HepG2 (cell line): ENCODE results near the gene AMOTL2. TPM values are rescaled to one million over a fixed set of nuclear protein-coding genes. Genes with fewer than 3 reads are reported as not detected.

Experiments
- DR1 ChIP-seq: sonication (generic); formaldehyde crosslinking; IDR thresholded peaks from 2 replicates; pipeline ENCODE4 v1.8.0; 2021; ENCODE audit warnings: mild to moderate bottlenecking, missing genetic modification reagents, inconsistent platforms
- ESRRA ChIP-seq: sonication (generic); formaldehyde crosslinking; IDR thresholded peaks from 2 replicates; pipeline ENCODE4 v1.5.1; 2020; ENCODE audit warnings: mild to moderate bottlenecking, low read depth, missing genetic modification reagents
- GZF1 ChIP-seq: sonication (generic); formaldehyde crosslinking; IDR thresholded peaks from 2 replicates; pipeline ENCODE4 v1.5.1; 2020; ENCODE audit warnings: mild to moderate bottlenecking, missing genetic modification reagents
- HNRNPK ChIP-seq: fragments of 200-400 bp; formaldehyde crosslinking; IDR thresholded peaks from 2 replicates; pipeline ENCODE4 v1.6.1; 2018; ENCODE audit warnings: low read length, low read depth, moderate library complexity, mild to moderate bottlenecking; ENCODE audit not compliant: poor library complexity, severe bottlenecking
- KAT2B ChIP-seq: fragments of 150-350 bp; IDR thresholded peaks from 2 replicates; pipeline ENCODE4 v1.6.1; 2014; ENCODE audit warnings: low read depth, low read length, borderline replicate concordance
- MYNN ChIP-seq: sonication (generic); formaldehyde crosslinking; IDR thresholded peaks from 2 replicates; pipeline ENCODE4 v1.4.0; 2020; ENCODE audit warnings: mild to moderate bottlenecking, low read depth, missing genetic modification reagents
- NFRKB ChIP-seq: fragments of 450-650 bp; IDR thresholded peaks from 2 replicates; pipeline ENCODE4 v1.6.1; 2017
- NR2F6 ChIP-seq, 2 experiments: IDR thresholded peaks; 2 replicates each; pipeline ENCODE4 v1.6.1; 2016; ENCODE audit warnings: antibody characterized with exemption in 1 of 2, mild to moderate bottlenecking in 1 of 2
- PLRG1 ChIP-seq: fragments of 450-650 bp; conservative IDR thresholded peaks from 2 replicates; pipeline ENCODE4 v1.6.1; 2016
- PTBP1 ChIP-seq: fragments of 200-400 bp; formaldehyde crosslinking; IDR thresholded peaks from 2 replicates; pipeline ENCODE4 v1.6.1; 2018; ENCODE audit warnings: low read length, low read depth; ENCODE audit not compliant: poor library complexity, severe bottlenecking
- TBP ChIP-seq: sonication (generic); formaldehyde crosslinking; IDR thresholded peaks from 2 replicates; pipeline ENCODE4 v1.5.0; 2020; ENCODE audit warnings: missing genetic modification reagents
- TOPORS ChIP-seq: sonication (generic); formaldehyde crosslinking; IDR thresholded peaks from 2 replicates; pipeline ENCODE4 v1.8.0; 2023; ENCODE audit warnings: mild to moderate bottlenecking, missing genetic modification reagents
- ZFP36 ChIP-seq: fragments of 150-350 bp; IDR thresholded peaks from 2 replicates; pipeline ENCODE4 v1.6.1; 2018; ENCODE audit warnings: borderline replicate concordance, low read length, low read depth; ENCODE audit not compliant: partially characterized antibody
- ZKSCAN5 ChIP-seq: sonication (generic); formaldehyde crosslinking; IDR thresholded peaks from 2 replicates; pipeline ENCODE4 v1.5.1; 2020; ENCODE audit warnings: mild to moderate bottlenecking, missing genetic modification reagents
- ZNF552 ChIP-seq: sonication (generic); formaldehyde crosslinking; IDR thresholded peaks from 2 replicates; pipeline ENCODE4 v1.9.0; 2022; ENCODE audit warnings: missing genetic modification reagents, mild to moderate bottlenecking, borderline replicate concordance
- ZNF672 ChIP-seq: sonication (generic); formaldehyde crosslinking; IDR thresholded peaks from 2 replicates; pipeline ENCODE4 v1.8.1; 2022; ENCODE audit warnings: missing genetic modification reagents
- ZNF761 ChIP-seq: sonication (generic); formaldehyde crosslinking; conservative IDR thresholded peaks from 2 replicates; pipeline ENCODE4 v1.4.0; 2020; ENCODE audit warnings: mild to moderate bottlenecking, missing genetic modification reagents
- polyA plus RNA-seq, 8 experiments: library from polyadenylated mRNA; depleted of rRNA in 3 of 8; stranded (reverse) in 7 of 8; unstranded in 1 of 8; fragments of >200 nt; fragmentation: Illumina TruSeq in 4 of 8; extraction: Trizol in 4 of 8; gene quantifications; 2 replicates each; pipeline versions ENCODE4 v1.2.1 to v1.2.3, GENCODE V29; 2011 to 2016; ENCODE audit warnings: low read depth in 4 of 8, missing spikeins in 1 of 8, mixed read lengths in 1 of 8; ENCODE audit not compliant: insufficient read depth in 1 of 8
- total RNA-seq, 5 experiments: library from RNA; depleted of rRNA; stranded (reverse); fragments of >200 nt; fragmentation: Illumina TruSeq; extraction: Trizol; gene quantifications; 2 replicates each; pipeline ENCODE4 v1.2.3, GENCODE V29; 2016; ENCODE audit warnings: low read depth in 1 of 5
- TF ChIP-seq, protein P1 (sequence below): sonication (generic); formaldehyde crosslinking; conservative IDR thresholded peaks from 2 replicates; pipeline ENCODE4 v1.4.0; 2020; ENCODE audit warnings: missing genetic modification reagents
- TF ChIP-seq, protein P2 (sequence below): sonication (generic); formaldehyde crosslinking; IDR thresholded peaks from 2 replicates; pipeline ENCODE4 v1.8.0; 2022; ENCODE audit warnings: low read depth, missing genetic modification reagents
- TF ChIP-seq, protein P3 (sequence below): sonication (generic); formaldehyde crosslinking; IDR thresholded peaks from 2 replicates; pipeline ENCODE4 v1.4.0; 2020; ENCODE audit warnings: missing genetic modification reagents, borderline replicate concordance
- TF ChIP-seq, protein P4 (sequence below): sonication (generic); formaldehyde crosslinking; IDR thresholded peaks from 2 replicates; pipeline ENCODE4 v1.5.0; 2020; ENCODE audit warnings: missing genetic modification reagents

Gene AMOTL2
- total and polyA plus RNA-seq, 2 of the 13 experiments (the other 11 are each of a cell fraction or from before 2014, with no cell fraction given), result 17.3 to 18.5 TPM

DNA sequence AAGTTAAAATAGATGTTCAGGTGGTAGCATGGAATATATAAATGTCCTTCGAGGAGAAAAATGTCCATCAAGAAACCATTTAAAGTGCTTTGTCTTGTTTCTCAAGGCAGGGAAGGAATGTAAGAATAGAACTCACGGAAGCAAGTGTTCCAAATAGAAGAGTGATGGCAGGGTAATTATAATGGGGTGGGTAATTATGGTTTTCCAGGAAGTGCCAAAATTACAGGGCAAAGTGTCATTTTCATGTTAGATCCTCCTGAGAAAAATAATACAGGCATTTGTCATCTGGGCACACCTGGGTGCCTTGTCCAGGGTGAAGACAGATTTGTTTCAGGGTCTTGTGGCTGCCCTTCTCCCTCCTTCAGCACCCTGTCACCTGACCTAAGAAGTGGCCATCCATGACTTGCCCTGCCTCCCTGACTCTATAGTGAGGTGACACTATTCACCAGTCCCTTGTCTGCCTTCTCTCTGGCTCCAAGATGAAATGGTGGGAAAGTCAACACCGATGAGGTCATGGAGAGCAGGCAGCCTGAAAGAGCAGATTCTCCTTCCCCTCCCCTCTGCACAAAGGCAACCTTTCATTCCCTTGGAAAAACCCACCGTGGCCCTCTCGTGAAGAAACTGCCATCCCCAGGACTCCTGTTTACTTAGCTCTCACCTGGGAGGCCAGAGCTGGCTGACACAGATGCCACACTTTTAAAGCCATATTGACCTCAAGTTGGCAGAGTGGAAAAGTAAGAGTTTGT, 45.1 kb upstream of the AMOTL2 start (continued):
- TF ChIP-seq, protein P1, sequence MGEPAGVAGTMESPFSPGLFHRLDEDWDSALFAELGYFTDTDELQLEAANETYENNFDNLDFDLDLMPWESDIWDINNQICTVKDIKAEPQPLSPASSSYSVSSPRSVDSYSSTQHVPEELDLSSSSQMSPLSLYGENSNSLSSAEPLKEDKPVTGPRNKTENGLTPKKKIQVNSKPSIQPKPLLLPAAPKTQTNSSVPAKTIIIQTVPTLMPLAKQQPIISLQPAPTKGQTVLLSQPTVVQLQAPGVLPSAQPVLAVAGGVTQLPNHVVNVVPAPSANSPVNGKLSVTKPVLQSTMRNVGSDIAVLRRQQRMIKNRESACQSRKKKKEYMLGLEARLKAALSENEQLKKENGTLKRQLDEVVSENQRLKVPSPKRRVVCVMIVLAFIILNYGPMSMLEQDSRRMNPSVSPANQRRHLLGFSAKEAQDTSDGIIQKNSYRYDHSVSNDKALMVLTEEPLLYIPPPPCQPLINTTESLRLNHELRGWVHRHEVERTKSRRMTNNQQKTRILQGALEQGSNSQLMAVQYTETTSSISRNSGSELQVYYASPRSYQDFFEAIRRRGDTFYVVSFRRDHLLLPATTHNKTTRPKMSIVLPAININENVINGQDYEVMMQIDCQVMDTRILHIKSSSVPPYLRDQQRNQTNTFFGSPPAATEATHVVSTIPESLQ, result no peak
- TF ChIP-seq KAT2B, result no peak
- TF ChIP-seq, protein P2, sequence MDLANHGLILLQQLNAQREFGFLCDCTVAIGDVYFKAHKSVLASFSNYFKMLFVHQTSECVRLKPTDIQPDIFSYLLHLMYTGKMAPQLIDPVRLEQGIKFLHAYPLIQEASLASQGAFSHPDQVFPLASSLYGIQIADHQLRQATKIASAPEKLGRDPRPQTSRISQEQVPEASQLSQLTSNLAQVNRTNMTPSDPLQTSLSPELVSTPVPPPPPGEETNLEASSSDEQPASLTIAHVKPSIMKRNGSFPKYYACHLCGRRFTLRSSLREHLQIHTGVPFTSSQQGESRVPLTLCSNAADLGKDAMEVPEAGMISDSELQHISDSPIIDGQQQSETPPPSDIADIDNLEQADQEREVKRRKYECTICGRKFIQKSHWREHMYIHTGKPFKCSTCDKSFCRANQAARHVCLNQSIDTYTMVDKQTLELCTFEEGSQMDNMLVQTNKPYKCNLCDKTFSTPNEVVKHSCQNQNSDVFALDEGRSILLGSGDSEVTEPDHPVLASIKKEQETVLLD (CRISPR knock-in tag), result no peak
- TF ChIP-seq ZNF672 (CRISPR knock-in tag), result no peak
- TF ChIP-seq TBP (CRISPR knock-in tag), result no peak
- TF ChIP-seq NR2F6 (IDR thresholded peaks at IDR 0.05), result peak; percentile 66
- peak; percentile 75 for TF ChIP-seq NR2F6 (CRISPR knock-in tag; IDR thresholded peaks at IDR 0.05)
- no peak for TF ChIP-seq ZFP36
- TF ChIP-seq GZF1 (CRISPR knock-in tag), result no peak
- TF ChIP-seq NFRKB, result no peak
- TF ChIP-seq TOPORS (CRISPR knock-in tag), result no peak
- TF ChIP-seq, protein P3, sequence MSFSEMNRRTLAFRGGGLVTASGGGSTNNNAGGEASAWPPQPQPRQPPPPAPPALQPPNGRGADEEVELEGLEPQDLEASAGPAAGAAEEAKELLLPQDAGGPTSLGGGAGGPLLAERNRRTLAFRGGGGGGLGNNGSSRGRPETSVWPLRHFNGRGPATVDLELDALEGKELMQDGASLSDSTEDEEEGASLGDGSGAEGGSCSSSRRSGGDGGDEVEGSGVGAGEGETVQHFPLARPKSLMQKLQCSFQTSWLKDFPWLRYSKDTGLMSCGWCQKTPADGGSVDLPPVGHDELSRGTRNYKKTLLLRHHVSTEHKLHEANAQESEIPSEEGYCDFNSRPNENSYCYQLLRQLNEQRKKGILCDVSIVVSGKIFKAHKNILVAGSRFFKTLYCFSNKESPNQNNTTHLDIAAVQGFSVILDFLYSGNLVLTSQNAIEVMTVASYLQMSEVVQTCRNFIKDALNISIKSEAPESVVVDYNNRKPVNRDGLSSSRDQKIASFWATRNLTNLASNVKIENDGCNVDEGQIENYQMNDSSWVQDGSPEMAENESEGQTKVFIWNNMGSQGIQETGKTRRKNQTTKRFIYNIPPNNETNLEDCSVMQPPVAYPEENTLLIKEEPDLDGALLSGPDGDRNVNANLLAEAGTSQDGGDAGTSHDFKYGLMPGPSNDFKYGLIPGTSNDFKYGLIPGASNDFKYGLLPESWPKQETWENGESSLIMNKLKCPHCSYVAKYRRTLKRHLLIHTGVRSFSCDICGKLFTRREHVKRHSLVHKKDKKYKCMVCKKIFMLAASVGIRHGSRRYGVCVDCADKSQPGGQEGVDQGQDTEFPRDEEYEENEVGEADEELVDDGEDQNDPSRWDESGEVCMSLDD (CRISPR knock-in tag), result no peak
- no peak for TF ChIP-seq ZNF552 (CRISPR knock-in tag)
- no peak for TF ChIP-seq ZNF761 (CRISPR knock-in tag)
- no peak for TF ChIP-seq ZKSCAN5 (CRISPR knock-in tag)
- no peak for TF ChIP-seq PLRG1
- TF ChIP-seq MYNN (CRISPR knock-in tag), result 0 out of 2 replicates have a peak, but pooled peaks have one; percentile 74
- TF ChIP-seq, protein P4, sequence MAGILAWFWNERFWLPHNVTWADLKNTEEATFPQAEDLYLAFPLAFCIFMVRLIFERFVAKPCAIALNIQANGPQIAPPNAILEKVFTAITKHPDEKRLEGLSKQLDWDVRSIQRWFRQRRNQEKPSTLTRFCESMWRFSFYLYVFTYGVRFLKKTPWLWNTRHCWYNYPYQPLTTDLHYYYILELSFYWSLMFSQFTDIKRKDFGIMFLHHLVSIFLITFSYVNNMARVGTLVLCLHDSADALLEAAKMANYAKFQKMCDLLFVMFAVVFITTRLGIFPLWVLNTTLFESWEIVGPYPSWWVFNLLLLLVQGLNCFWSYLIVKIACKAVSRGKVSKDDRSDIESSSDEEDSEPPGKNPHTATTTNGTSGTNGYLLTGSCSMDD, result no peak
- TF ChIP-seq DR1, result 0 out of 2 replicates have a peak, but pooled peaks have one; percentile 38
- TF ChIP-seq HNRNPK, result no peak
- TF ChIP-seq ESRRA (CRISPR knock-in tag), result no peak
- no peak for TF ChIP-seq PTBP1
